Measurements from ENCODE around the gene LNP1.
"Not testable (repeated sequence)": the region's sequence is repeated elsewhere in the genome, so short reads cannot be mapped to it uniquely, and the experiment has no call there.

Gene LNP1

GRCh38 chr3:100427699-100428098, 26.4 kb downstream of the LNP1 start:
- DNase-seq (ENCODE audit: extremely low read depth in 1 of 2, low read depth in 1 of 2), result no peak

- no peak for DNase-seq (ENCODE audit: extremely low read depth in 1 of 2, low read depth in 1 of 2)
These were observed 27.9 kb downstream of the LNP1 start for GRCh38 chr3:100429187-100429716.

GRCh38 chr3:100436951-100437350, 35.6 kb downstream of the LNP1 start:
- no peak for DNase-seq (ENCODE audit: extremely low read depth in 1 of 2, low read depth in 1 of 2)

- no peak for DNase-seq (ENCODE audit: extremely low read depth in 1 of 2, low read depth in 1 of 2)
These were observed 36.6 kb downstream of the LNP1 start for GRCh38 chr3:100437721-100438622.

GRCh38 chr3:100438623-100438974, 37.3 kb downstream of the LNP1 start:
- no peak for DNase-seq (ENCODE audit: extremely low read depth in 1 of 2, low read depth in 1 of 2)

- no peak for DNase-seq (ENCODE audit: extremely low read depth in 1 of 2, low read depth in 1 of 2)
These were observed 39.6 kb downstream of the LNP1 start for GRCh38 chr3:100440895-100441294.

- DNase-seq (ENCODE audit: extremely low read depth in 1 of 2, low read depth in 1 of 2), result no peak
These were observed 42.4 kb downstream of the LNP1 start for GRCh38 chr3:100443690-100444089.

- not testable (repeated sequence) for DNase-seq (ENCODE audit: extremely low read depth in 1 of 2, low read depth in 1 of 2)
These were observed 45.7 kb downstream of the LNP1 start for GRCh38 chr3:100447067-100447466.

- DNase-seq (ENCODE audit: extremely low read depth in 1 of 2, low read depth in 1 of 2), result no peak
These were observed 46.7 kb downstream of the LNP1 start for GRCh38 chr3:100448079-100448478.

- DNase-seq (ENCODE audit: extremely low read depth in 1 of 2, low read depth in 1 of 2), result no peak
These were observed 47.9 kb downstream of the LNP1 start for GRCh38 chr3:100449214-100449613.

GRCh38 chr3:100454677-100455076, 53.3 kb downstream of the LNP1 start:
- DNase-seq (ENCODE audit: extremely low read depth in 1 of 2, low read depth in 1 of 2), result no peak

- DNase-seq (ENCODE audit: extremely low read depth in 1 of 2, low read depth in 1 of 2), result no peak
These were observed 54.7 kb downstream of the LNP1 start for GRCh38 chr3:100455841-100456550.

GRCh38 chr3:100456745-100457144, 55.4 kb downstream of the LNP1 start:
- DNase-seq (ENCODE audit: extremely low read depth in 1 of 2, low read depth in 1 of 2), result no peak

GRCh38 chr3:100457811-100458210, 56.5 kb downstream of the LNP1 start:
- no peak for DNase-seq (ENCODE audit: extremely low read depth in 1 of 2, low read depth in 1 of 2)

GRCh38 chr3:100458814-100459213, 57.5 kb downstream of the LNP1 start:
- DNase-seq (ENCODE audit: extremely low read depth in 1 of 2, low read depth in 1 of 2), result no peak

- no peak for DNase-seq (ENCODE audit: extremely low read depth in 1 of 2, low read depth in 1 of 2)
These were observed 61.7 kb downstream of the LNP1 start for GRCh38 chr3:100463002-100463401.

- DNase-seq (ENCODE audit: extremely low read depth in 1 of 2, low read depth in 1 of 2), result no peak
These were observed 62.4 kb downstream of the LNP1 start for GRCh38 chr3:100463646-100464155.

- DNase-seq (ENCODE audit: extremely low read depth in 1 of 2, low read depth in 1 of 2), result no peak
These were observed 64.8 kb downstream of the LNP1 start for GRCh38 chr3:100465892-100466777.

GRCh38 chr3:100467133-100467532, 65.8 kb downstream of the LNP1 start:
- DNase-seq (ENCODE audit: extremely low read depth in 1 of 2, low read depth in 1 of 2), result no peak

GRCh38 chr3:100468676-100469075, 67.3 kb downstream of the LNP1 start:
- DNase-seq (ENCODE audit: extremely low read depth in 1 of 2, low read depth in 1 of 2), result no peak

GRCh38 chr3:100470951-100471350, 69.6 kb downstream of the LNP1 start:
- DNase-seq (ENCODE audit: extremely low read depth in 1 of 2, low read depth in 1 of 2), result no peak

Measured in stimulated activated CD8-positive, alpha-beta memory T cell treated with anti-CD3 and anti-CD28 coated beads, Interleukin-7, amount 100 ng/mL, for 48 hours (primary cell).